HepG2 (cell line): ENCODE data around the gene G6PC3. TPM values are rescaled to one million over a fixed set of nuclear protein-coding genes. Genes with fewer than 3 reads are reported as not detected.
A peak's percentile ranks its signal among the peaks of the same experiment; 100 is the strongest.

Experiments used
- AGO2 ChIP-seq: fragments of 200-400 bp; formaldehyde crosslinking; optimal IDR thresholded peaks from 2 replicates; pipeline ENCODE3; 2017; ENCODE audit warnings: mild to moderate bottlenecking, low read depth, low read length, moderate library complexity
- BHLHE40 ChIP-seq: IDR thresholded peaks from 2 replicates; pipeline ENCODE4 v1.6.1; 2011; ENCODE audit warnings: low read length, improper control_type of control experiment
- CENPX ChIP-seq: sonication (generic); formaldehyde crosslinking; IDR thresholded peaks from 2 replicates; pipeline ENCODE4 v1.9.0; 2021; ENCODE audit warnings: mild to moderate bottlenecking, missing genetic modification reagents, moderate library complexity
- CERS6 ChIP-seq: sonication (generic); formaldehyde crosslinking; IDR thresholded peaks from 2 replicates; pipeline ENCODE4 v1.5.0; 2020; ENCODE audit warnings: missing genetic modification reagents
- CREB1 ChIP-seq, 2 experiments: fragments of 450-650 bp in 1 of 2; IDR thresholded peaks; 2 replicates each; pipeline ENCODE4 v1.6.1; 2016 to 2017; ENCODE audit warnings: control low read depth in 1 of 2, mild to moderate bottlenecking in 1 of 2, missing compliant biosample characterization in 1 of 2, missing genetic modification characterization in 1 of 2
- ELF1 ChIP-seq: sonication (generic); formaldehyde crosslinking; IDR thresholded peaks from 2 replicates; pipeline ENCODE4 v1.4.0; 2020; ENCODE audit warnings: missing genetic modification reagents
- FLYWCH1 ChIP-seq: sonication (generic); formaldehyde crosslinking; IDR thresholded peaks from 2 replicates; pipeline ENCODE4 v1.8.1; 2023; ENCODE audit warnings: mild to moderate bottlenecking, missing genetic modification reagents
- HNRNPK ChIP-seq: fragments of 200-400 bp; formaldehyde crosslinking; IDR thresholded peaks from 2 replicates; pipeline ENCODE4 v1.6.1; 2018; ENCODE audit warnings: low read length, low read depth, moderate library complexity, mild to moderate bottlenecking; ENCODE audit not compliant: poor library complexity, severe bottlenecking
- HOMEZ ChIP-seq: IDR thresholded peaks from 2 replicates; pipeline ENCODE4 v1.6.1; 2016; ENCODE audit warnings: low read depth
- KDM4B ChIP-seq: sonication (generic); formaldehyde crosslinking; IDR thresholded peaks from 2 replicates; pipeline ENCODE4 v1.4.0; 2020; ENCODE audit warnings: missing genetic modification reagents
- MBD4 ChIP-seq: IDR thresholded peaks from 2 replicates; pipeline ENCODE4 v1.6.1; 2012; ENCODE audit warnings: low read length, inconsistent platforms, borderline replicate concordance
- NFIB ChIP-seq: sonication (generic); formaldehyde crosslinking; IDR thresholded peaks from 2 replicates; pipeline ENCODE4 v1.9.0; 2021; ENCODE audit warnings: missing genetic modification reagents, mild to moderate bottlenecking, borderline replicate concordance
- POLR2AphosphoS2 ChIP-seq: IDR thresholded peaks from 2 replicates; pipeline ENCODE4 v1.6.1; 2011; ENCODE audit warnings: low read depth, low read length, improper control_type of control experiment
- RORA ChIP-seq: sonication (generic); formaldehyde crosslinking; IDR thresholded peaks from 2 replicates; pipeline ENCODE4 v1.5.0; 2020; ENCODE audit warnings: mild to moderate bottlenecking, missing genetic modification reagents, moderate library complexity
- SOX6 ChIP-seq, 2 experiments: fragments of 450-650 bp in 1 of 2; sonication (generic) in 1 of 2; formaldehyde crosslinking in 1 of 2; IDR thresholded peaks; 2 replicates each; pipeline versions ENCODE4 v1.4.0 to v1.6.1; 2017 to 2020; ENCODE audit warnings: antibody characterized with exemption in 1 of 2, mild to moderate bottlenecking in 1 of 2, missing genetic modification reagents in 1 of 2
- SRSF1 ChIP-seq: fragments of 200-400 bp; formaldehyde crosslinking; optimal IDR thresholded peaks from 2 replicates; pipeline ENCODE3; 2017; ENCODE audit warnings: mild to moderate bottlenecking, low read depth, low read length, moderate library complexity
- ZFP91 ChIP-seq: sonication (generic); formaldehyde crosslinking; IDR thresholded peaks from 2 replicates; pipeline ENCODE4 v1.9.0; 2022; ENCODE audit warnings: missing genetic modification reagents, mild to moderate bottlenecking, borderline replicate concordance
- ZNF136 ChIP-seq: sonication (generic); formaldehyde crosslinking; IDR thresholded peaks from 2 replicates; pipeline ENCODE4 v1.8.1; 2022; ENCODE audit warnings: low read depth, mild to moderate bottlenecking, moderate library complexity, missing genetic modification reagents
- ZNF17 ChIP-seq: sonication (generic); formaldehyde crosslinking; IDR thresholded peaks from 2 replicates; pipeline ENCODE4 v1.5.0; 2020; ENCODE audit warnings: mild to moderate bottlenecking, missing genetic modification reagents
- ZNF205 ChIP-seq: IDR thresholded peaks from 2 replicates; pipeline ENCODE4 v1.6.1; 2018; ENCODE audit warnings: missing biosample characterization, missing genetic modification reagents
- ZNF329 ChIP-seq: sonication (generic); formaldehyde crosslinking; IDR thresholded peaks from 2 replicates; pipeline ENCODE4 v1.9.0; 2021; ENCODE audit warnings: low read depth, mild to moderate bottlenecking, missing genetic modification reagents
- ZNF350 ChIP-seq: sonication (generic); formaldehyde crosslinking; IDR thresholded peaks from 2 replicates; pipeline ENCODE4 v1.4.0; 2020; ENCODE audit warnings: mild to moderate bottlenecking, low read depth, missing genetic modification reagents, borderline replicate concordance
- ZNF367 ChIP-seq: sonication (generic); formaldehyde crosslinking; IDR thresholded peaks from 2 replicates; pipeline ENCODE4 v1.4.0; 2020; ENCODE audit warnings: missing genetic modification reagents, borderline replicate concordance
- ZNF501 ChIP-seq: sonication (generic); formaldehyde crosslinking; IDR thresholded peaks from 2 replicates; pipeline ENCODE4 v1.5.1; 2020; ENCODE audit warnings: mild to moderate bottlenecking, moderate library complexity, missing genetic modification reagents
- ZNF567 ChIP-seq: sonication (generic); formaldehyde crosslinking; IDR thresholded peaks from 2 replicates; pipeline ENCODE4 v1.8.1; 2023; ENCODE audit warnings: mild to moderate bottlenecking, missing genetic modification reagents, borderline replicate concordance
- ZNF660 ChIP-seq: sonication (generic); formaldehyde crosslinking; IDR thresholded peaks from 2 replicates; pipeline ENCODE4 v1.5.1; 2020; ENCODE audit warnings: mild to moderate bottlenecking, low read depth, missing genetic modification reagents, borderline replicate concordance
- polyA plus RNA-seq, 8 experiments: library from polyadenylated mRNA; depleted of rRNA in 3 of 8; stranded (reverse) in 7 of 8; unstranded in 1 of 8; fragments of >200 nt; fragmentation: Illumina TruSeq in 4 of 8; extraction: Trizol in 4 of 8; gene quantifications; 2 replicates each; pipeline versions ENCODE4 v1.2.1 to v1.2.3, GENCODE V29; 2011 to 2016; ENCODE audit warnings: low read depth in 4 of 8, missing spikeins in 1 of 8, mixed read lengths in 1 of 8; ENCODE audit not compliant: insufficient read depth in 1 of 8
- total RNA-seq, 5 experiments: library from RNA; depleted of rRNA; stranded (reverse); fragments of >200 nt; fragmentation: Illumina TruSeq; extraction: Trizol; gene quantifications; 2 replicates each; pipeline ENCODE4 v1.2.3, GENCODE V29; 2016; ENCODE audit warnings: low read depth in 1 of 5

The G6PC3 gene
- total and polyA plus RNA-seq, 2 of the 13 experiments (the other 11 are each of a cell fraction or from before 2014, with no cell fraction given): 38.5 to 75.8 TPM

- TF ChIP-seq ELF1 (peak; percentile 98), ZNF660 (CRISPR knock-in tag) (no peak), HOMEZ (CRISPR knock-in tag) (peak; percentile 18; the same call in 1 of the 2 replicates), SRSF1 (peak; percentile 15), ZFP91 (peak; percentile 96), ZNF567 (CRISPR knock-in tag) (peak; percentile 95; the same call in 1 of the 2 replicates), POLR2AphosphoS2 (no peak), ZNF350 (CRISPR knock-in tag) (peak; percentile 98), CENPX (no peak), AGO2 (no peak), ZNF17 (CRISPR knock-in tag) (no peak), ZNF136 (CRISPR knock-in tag) (peak; percentile 92; the same call in 1 of the 2 replicates), SOX6 (IDR thresholded peaks at IDR 0.05) (no peak), SOX6 (CRISPR knock-in tag; IDR thresholded peaks at IDR 0.05) (peak; percentile 85), FLYWCH1 (no peak; the same call in 1 of the 2 replicates), KDM4B (CRISPR knock-in tag) (no peak; the same call in none of the 2 replicates), ZNF501 (CRISPR knock-in tag) (peak; percentile 98), MBD4 (no peak), BHLHE40 (peak; percentile 96), CERS6 (no peak), ZNF329 (CRISPR knock-in tag) (peak; percentile 71; the same call in 1 of the 2 replicates), CREB1 (IDR thresholded peaks at IDR 0.05) (peak; percentile 63), CREB1 (CRISPR knock-in tag; IDR thresholded peaks at IDR 0.05) (peak; percentile 69), RORA (no peak), NFIB (CRISPR knock-in tag) (peak; percentile 76; the same call in 1 of the 2 replicates), HNRNPK (no peak), ZNF367 (CRISPR knock-in tag) (peak; percentile 14; the same call in 1 of the 2 replicates), ZNF205 (CRISPR knock-in tag) (peak; percentile 93)
Measured at GRCh38 chr17:44070455-44071197, at the start of gene G6PC3 (continued).
